GM12892 (cell line): ENCODE measurements around the gene MED15.

Source experiments
- POLR2A ChIP-seq: IDR thresholded peaks from 2 replicates; pipeline ENCODE4 v1.6.1; 2011; ENCODE audit warnings: low read depth, low read length, control low read depth
- POLR2AphosphoS5 ChIP-seq: IDR thresholded peaks from 2 replicates; pipeline ENCODE4 v1.6.1; 2011; ENCODE audit warnings: low read depth, low read length, control low read depth

DNA sequence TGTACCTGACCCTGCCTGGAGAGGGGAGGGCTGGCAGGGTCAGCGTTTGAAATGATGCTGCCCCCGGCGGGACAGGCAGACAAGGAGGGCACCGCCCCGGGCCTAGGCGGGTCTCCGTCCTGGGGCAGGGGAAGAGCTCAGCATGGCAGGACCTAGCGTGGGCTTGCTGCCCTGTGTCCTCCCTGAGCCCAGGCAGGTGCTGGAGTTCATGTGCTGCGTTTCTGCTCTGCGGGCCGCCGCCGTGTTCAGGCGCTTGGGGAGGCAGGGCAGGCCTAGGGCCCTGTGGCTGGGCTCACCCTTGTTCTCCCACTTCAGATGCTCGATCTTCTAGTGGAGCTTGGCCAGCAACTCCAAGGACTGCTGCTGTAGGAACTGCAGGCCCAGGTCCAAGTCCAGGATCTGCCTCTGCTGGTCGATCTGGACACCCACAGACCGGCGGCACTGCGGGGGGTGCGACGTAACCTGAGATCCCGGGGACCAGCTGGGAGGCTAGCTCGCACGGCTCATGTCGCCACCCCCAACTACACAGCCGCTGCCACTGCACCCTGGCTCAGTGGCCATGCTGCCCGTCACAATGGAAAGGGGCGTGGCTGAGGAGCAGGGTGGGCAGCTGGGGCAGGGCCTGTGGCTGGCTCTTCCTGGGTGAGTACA, 84.4 kb downstream of the MED15 start:
- TF ChIP-seq POLR2AphosphoS5 (no peak), POLR2A (no peak)
